Glomerular endothelial cell (primary cell): ENCODE measurements around the gene NPAS2. TPM values are rescaled to one million over a fixed set of nuclear protein-coding genes. Genes with fewer than 3 reads are reported as not detected.

Experiments used
- DNase-seq: peaks from one replicate; pipeline ENCODE4 v3.0.0-alpha.2; 2011; ENCODE audit warnings: low read depth, low spot score; ENCODE audit errors: extremely low read depth
- total RNA-seq: library from RNA; depleted of rRNA; stranded (reverse); fragments of >200 nt; gene quantifications from 2 replicates; pipeline ENCODE4 v1.2.3, GENCODE V29; 2015

NPAS2 gene
- total RNA-seq, 1 donor from 2014 or later = 15.8 TPM

- DNase-seq = no peak
These were observed 59.4 kb downstream of the NPAS2 start for GRCh38 chr2:100879296-100879695.

DNA sequence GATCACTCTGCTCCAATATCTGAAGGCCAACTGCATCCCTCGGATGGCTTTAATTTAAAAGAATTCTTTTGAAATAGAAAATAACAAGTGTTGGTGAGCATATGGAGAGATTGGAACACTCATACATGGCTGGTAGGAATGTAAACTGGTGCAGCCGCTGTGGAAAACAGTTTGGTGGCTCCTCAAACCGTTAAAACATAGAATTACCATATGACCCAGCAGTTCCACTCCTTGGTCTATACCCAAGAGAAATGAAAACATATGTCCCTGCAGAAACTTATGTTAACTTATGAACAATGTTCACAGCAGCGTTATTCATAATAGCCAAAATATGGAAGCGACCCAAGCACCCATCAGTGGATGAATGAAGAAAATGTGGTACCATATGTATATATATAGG, 60.1 kb downstream of the NPAS2 start:
- no peak for DNase-seq

DNA sequence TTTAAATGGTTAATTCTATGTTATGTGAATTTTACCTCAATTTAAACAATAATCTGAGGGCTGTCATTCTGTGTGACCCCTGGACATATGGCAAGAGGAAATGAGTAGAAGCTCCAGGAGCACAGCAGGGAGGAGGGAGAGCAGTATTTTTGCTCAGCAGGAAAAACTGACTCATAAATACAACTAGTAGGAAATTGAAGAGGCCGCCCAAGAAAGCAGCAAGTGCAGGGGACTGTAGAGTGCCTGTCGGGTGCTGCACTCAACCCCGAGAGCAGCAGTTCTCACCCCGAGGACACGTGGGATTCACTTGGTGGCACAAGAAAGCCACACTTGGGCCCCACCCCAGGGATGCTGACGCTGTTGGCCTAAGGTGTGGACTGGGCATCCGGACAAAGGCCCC, 60.8 kb downstream of the NPAS2 start:
- DNase-seq = no peak

- no peak for DNase-seq
These were observed 63.0 kb downstream of the NPAS2 start for GRCh38 chr2:100882645-100883613.

DNA sequence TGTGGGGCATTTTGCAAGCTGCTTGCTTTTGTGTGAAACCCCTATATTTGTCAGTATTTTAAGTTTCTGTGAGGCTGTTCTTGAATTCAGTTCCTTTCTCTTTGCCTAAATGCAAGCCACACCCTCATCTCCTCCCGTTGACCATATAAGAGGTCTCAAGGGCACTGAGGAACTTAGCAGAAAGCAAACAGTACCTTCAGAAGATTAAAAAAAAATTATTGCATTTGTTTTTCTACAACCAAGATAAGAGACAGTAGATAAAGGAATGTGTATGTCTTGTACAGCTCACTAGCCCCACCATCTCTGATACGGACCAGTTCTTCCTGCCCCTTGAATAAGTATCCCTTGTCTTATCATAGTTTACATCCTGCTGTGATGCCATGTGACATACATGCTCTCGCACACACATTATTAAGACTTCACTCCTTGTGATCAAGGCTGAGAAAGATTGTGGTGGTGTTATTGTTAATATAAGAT, 64.2 kb downstream of the NPAS2 start:
- DNase-seq = no peak

- no peak for DNase-seq
These were observed 66.1 kb downstream of the NPAS2 start for GRCh38 chr2:100886085-100886484.

GRCh38 chr2:100887039-100887578, 67.2 kb downstream of the NPAS2 start:
- DNase-seq = no peak

DNA sequence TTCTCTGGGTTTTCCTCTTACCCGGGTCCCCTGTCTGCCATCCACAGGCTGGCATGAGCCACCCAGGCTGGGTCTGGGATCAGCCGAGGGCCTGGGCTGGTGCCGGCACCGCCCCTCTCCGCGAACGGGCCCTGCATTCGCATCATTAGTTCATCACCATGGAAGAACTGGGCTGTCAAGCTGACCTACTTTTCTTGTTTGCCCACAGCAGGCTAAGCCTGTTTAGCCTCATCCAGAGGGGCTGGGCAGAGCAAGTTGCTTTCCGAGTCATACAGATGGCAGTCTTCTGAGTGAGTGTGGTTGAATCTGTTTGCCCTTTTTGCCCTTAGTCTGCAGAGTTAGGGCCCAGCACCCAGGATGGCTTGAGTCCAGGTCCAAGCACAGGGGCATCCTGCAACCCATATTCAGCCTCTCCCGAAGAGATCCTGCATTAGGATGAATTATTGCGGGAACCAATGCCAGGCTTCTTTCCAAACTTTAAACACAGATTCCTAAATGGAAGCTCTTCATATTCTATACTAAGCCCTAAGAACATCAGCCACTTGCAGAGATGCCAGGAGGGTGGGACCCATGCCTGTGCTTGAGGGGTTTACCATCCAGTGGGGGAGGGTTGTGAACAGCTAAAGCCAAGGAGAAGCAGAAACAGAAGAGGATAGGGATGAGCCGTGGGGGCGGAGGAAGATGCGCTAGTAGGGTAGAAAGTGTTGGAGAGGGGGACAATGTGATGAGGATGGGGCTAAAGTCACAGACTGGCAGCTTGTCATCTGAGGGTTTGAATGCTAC, 68.0 kb downstream of the NPAS2 start:
- DNase-seq = no peak

DNA sequence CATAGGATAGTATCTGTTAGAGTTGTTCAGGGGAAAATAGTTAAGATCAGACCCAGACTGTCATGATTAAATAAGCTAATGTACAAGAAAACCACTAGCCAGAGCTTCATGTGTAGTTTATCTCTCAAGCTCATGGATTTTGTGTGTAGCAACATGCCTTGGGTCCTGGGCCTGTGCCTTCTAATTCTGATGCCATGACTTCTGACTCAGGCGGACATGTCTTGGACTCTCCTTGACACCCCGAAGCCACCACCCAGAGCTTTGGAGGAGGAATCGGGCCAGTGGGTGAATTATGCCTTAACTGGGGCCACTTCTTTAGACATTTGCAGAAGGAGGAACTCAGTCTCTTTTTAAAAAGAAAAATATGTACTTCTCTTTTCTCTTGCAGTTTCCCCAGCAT, 68.7 kb downstream of the NPAS2 start:
- DNase-seq = no peak

DNA sequence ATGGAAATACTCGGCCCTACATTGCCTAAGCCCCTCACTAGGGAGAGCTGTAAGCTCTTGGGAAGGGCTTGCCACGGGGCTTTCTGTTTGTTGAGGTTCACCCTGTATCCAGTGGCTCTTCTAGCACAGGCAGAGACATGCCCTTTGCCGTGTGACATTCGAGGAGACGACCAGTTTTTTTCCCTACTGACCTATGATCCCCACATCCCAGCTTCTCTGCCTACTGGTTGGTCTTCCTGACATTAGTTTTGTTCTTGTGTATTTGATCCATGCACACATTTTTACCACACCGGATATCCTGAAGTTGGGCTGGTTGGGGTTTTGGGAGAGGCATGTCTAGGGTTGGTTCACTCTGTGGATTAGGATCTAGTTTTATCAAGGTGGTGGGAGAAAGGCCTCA, 69.3 kb downstream of the NPAS2 start:
- no peak for DNase-seq

GRCh38 chr2:100891906-100892642, 72.1 kb downstream of the NPAS2 start:
- no peak for DNase-seq

DNA sequence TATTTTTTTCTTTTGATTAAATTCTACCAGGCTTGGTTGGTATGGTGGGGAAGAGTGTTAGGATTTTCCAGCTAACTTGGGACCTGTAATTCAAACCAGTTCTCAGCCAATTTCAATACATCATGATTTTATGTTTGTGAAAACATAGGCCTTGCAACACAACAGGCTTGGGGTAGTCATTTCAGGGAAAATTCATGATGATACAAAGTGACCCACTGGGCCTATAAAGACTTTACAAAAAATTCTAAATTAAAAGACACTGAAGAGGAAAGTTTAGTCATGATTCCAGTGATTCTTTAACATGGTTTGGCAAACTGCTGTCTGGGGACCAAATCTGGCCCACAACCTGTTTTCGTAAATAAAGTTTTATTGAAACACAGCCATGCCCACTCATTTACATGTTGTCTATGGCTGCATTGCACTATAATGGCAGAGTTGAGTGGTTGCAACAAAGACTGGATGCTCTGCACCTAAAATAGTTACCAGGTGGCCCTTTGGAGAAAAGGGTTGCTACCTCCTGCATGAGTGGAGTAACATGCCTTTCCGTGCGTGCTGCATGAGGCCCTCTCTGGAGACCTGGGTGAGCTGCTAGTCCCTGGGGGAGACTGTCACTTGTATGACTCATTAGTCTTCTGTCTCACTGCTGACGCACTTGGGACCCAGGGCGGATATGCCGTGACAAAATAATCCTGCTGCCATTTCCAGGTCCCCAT, 73.6 kb downstream of the NPAS2 start:
- DNase-seq = no peak

DNA sequence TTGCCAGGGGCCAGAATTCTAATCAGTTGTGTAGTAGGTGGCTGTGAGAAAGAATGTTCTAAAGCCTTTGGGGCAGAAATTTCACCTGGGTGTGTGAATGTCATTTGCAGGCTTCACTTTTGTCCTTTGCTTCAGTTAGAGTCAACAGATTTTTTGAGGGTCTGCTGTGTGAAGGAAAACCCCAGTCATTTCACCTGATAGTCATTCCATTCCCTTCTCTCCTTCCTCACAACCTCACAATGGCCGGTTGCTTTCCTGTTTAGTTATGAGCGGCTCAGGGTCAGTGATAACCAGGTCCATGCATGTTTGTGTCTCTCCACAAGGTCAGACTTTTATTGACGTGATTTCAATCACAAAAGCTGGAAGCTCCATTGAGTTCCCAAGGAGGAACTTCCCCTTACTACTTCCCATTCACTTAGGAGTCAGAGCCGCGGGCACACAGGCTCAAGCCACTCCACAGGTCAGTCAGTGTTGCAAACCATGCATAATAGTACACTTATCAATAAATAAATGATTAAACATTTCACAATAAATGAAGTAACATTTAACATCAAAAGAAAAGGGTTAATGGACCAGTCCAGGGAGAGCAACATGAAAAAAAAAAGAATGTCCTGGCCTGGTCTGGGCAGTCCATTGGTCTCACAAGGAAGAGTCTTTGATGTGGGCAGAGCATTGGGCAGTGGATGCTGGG, 74.3 kb downstream of the NPAS2 start:
- DNase-seq = no peak

- DNase-seq = no peak
These were observed 74.8 kb downstream of the NPAS2 start for GRCh38 chr2:100894796-100895156.

DNA sequence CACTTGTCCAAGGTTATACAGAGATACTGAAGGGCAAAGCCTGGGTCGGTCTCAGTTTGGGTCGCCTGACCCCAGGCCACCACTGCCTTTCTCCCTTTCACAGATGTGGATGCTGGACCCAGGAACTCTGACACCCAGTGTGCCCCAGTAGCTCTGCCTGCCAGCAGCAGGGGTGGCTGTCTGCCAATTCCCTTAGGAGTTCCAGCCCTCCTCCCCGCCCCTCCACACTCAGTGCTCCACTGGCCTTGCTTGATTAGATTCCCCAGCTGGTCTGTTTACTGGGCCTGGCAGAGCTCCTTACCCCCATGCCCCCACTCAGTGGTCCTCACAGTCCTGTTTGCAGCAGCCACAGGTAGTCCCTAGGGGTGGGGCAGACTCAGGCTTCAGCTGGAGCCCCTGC, 75.5 kb downstream of the NPAS2 start:
- no peak for DNase-seq

DNA sequence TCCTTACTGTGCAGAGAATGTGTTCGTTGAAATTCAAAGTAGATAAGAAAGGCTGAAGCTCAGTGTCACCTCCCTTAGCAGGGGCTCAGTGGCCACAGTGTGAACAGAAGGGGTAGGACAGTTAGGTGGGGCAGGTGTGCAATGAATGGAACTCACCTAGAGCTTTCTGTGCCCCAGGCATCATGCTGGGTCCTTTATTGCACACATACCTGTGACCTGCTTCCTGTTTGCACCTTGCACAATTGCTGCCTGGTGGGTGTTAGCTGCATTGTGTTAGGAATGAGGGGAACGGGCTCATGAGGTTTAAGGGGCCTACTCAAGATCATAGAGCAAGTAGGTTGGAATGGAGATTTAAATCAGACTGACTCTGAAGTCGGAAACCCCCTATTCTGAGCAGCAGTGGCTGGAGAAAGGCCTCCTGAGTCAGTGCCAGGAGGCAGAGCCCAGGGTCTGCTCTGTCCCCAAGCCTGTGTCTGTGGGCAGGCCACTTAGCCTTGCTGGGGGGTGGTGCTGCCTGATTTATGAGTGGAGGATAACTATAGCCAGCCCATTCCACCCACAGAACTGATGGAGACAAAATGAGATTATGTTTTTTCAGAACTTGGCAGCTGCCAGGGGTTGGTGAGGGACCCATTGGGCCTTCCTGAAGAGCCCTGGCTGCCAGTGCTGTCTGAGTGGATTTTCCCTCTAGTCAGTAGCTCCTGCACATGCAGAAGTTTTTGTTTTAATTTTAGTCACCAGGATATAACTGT, 76.2 kb downstream of the NPAS2 start:
- no peak for DNase-seq

DNA sequence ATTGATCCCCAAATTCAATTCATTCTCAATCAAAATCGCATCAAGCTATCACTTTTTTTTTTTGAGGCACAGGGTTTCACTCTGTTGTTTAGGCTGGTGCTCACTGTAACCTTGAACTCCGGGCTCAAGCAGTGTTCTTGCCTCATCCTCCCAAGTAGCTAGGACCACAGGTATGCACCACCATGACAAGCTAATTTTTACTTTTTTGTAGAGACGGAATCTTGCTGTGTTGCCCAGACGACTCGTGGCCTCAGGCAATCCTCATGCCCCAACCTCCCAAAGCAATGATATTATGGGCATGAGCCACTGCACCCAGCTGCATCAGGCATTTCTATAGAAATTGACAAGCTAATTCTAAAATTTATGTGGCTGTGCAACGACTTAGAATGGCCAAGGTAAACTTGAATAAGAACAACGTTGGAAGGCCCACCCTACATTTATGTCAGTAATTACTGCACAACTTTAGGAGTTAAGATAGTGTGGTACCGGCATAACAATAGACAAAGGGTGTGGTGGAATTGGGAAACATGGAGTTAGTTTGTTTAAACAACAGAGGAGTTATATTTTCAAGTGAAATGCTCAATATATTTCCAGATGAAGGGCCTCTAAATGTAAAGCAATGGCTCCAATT, 78.2 kb downstream of the NPAS2 start:
- no peak for DNase-seq

DNA sequence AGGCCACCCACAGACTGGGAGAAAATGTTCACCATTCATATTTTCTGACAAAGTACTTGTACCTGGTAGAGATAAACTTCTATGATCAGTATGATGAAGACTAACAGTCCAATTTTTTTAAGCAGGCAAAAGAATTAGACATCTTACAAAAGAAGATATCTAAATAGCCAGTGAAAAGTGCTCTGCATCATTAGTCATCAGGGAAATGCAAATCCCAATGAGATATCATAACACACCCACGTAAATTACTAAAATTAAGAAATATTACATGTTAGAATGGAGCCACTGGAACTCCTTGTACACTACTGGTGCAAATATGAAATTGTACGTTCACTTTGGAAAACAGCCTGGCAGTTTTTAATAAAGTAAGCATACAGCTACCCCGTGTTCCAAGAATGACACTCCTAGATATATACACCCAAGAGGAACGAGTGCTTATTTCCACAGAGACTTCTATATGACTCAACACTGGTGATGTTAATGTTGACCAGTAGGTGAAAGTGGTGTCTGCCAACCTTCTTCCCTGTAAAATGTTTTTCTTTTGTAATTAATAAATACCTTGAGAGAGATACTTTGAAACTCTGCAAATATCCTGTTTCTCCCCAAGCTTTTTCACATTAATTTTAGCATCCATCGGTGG, 80.3 kb downstream of the NPAS2 start:
- no peak for DNase-seq
